ENCODE measurements around the gene GCC2.

GRCh38 chr2:108552566-108552965 is 103.6 kb downstream of the GCC2 start:
- TF ChIP-seq, protein P1, sequence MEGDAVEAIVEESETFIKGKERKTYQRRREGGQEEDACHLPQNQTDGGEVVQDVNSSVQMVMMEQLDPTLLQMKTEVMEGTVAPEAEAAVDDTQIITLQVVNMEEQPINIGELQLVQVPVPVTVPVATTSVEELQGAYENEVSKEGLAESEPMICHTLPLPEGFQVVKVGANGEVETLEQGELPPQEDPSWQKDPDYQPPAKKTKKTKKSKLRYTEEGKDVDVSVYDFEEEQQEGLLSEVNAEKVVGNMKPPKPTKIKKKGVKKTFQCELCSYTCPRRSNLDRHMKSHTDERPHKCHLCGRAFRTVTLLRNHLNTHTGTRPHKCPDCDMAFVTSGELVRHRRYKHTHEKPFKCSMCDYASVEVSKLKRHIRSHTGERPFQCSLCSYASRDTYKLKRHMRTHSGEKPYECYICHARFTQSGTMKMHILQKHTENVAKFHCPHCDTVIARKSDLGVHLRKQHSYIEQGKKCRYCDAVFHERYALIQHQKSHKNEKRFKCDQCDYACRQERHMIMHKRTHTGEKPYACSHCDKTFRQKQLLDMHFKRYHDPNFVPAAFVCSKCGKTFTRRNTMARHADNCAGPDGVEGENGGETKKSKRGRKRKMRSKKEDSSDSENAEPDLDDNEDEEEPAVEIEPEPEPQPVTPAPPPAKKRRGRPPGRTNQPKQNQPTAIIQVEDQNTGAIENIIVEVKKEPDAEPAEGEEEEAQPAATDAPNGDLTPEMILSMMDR (IDR thresholded peaks at IDR 0.05; ENCODE audit: low read depth, low read length) = no peak
- TF ChIP-seq POLR2A (IDR thresholded peaks at IDR 0.05; ENCODE audit: extremely low read depth, insufficient read length) = no peak
- TF ChIP-seq, protein P2, sequence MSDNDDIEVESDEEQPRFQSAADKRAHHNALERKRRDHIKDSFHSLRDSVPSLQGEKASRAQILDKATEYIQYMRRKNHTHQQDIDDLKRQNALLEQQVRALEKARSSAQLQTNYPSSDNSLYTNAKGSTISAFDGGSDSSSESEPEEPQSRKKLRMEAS (IDR thresholded peaks at IDR 0.05; ENCODE audit: low read depth, low read length) = no peak
